ENCODE results near the gene FIGN.

DNA sequence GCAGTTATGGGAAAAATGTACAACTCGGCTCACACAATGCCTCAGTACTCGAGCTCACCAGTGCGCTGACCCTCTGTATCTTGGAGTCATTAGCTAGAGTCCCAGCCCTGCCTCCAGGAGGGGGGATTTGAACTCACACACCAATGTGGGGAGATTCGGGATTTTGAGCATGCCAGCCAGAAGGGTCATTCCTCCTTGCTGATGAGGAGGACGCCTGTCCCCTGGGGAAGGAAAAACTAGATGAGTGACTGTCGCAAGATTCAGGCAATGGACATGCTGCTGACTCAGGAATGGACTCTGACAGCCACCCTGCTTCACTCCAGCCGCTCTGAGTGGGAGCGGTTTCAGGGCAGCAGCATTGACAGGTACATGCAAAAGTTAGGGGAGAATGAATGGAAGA, 20.6 kb downstream of the FIGN start:
- no peak for TF ChIP-seq TARDBP (IDR thresholded peaks at IDR 0.05; ENCODE audit: borderline replicate concordance)
- TF ChIP-seq, protein P1, sequence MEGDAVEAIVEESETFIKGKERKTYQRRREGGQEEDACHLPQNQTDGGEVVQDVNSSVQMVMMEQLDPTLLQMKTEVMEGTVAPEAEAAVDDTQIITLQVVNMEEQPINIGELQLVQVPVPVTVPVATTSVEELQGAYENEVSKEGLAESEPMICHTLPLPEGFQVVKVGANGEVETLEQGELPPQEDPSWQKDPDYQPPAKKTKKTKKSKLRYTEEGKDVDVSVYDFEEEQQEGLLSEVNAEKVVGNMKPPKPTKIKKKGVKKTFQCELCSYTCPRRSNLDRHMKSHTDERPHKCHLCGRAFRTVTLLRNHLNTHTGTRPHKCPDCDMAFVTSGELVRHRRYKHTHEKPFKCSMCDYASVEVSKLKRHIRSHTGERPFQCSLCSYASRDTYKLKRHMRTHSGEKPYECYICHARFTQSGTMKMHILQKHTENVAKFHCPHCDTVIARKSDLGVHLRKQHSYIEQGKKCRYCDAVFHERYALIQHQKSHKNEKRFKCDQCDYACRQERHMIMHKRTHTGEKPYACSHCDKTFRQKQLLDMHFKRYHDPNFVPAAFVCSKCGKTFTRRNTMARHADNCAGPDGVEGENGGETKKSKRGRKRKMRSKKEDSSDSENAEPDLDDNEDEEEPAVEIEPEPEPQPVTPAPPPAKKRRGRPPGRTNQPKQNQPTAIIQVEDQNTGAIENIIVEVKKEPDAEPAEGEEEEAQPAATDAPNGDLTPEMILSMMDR (IDR thresholded peaks at IDR 0.05 in 2 of 3, conservative IDR thresholded peaks at IDR 0.05 in 1 of 3; ENCODE audit: control insufficient read depth in 2 of 3, extremely low read depth in 1 of 3, insufficient read depth in 1 of 3, low read depth in 3 of 3, low read length in 3 of 3), result no peak
